Right forelimb (tissue), 1 donor: ENCODE data around the gene PPP1R10.

Experiments used
- DNase-seq: peaks from one replicate; pipeline ENCODE4 v3.0.0-alpha.2; 2018

PPP1R10 gene

GRCh38 chr6:30555816-30556065 is 61.3 kb downstream of the PPP1R10 start:
- no peak for DNase-seq

- no peak for DNase-seq
Observed at GRCh38 chr6:30554962-30555815, 61.9 kb downstream of the PPP1R10 start.

- no peak for DNase-seq
Observed at GRCh38 chr6:30554404-30554803, 62.6 kb downstream of the PPP1R10 start.
